ENCODE data around the gene WWOX. TPM values are rescaled to one million over a fixed set of nuclear protein-coding genes. Genes with fewer than 3 reads are reported as not detected.

Gene WWOX
- polyA plus RNA-seq, 2 of the 4 experiments (the other 2 are of a cell fraction): 16.0 to 17.2 TPM

- no peak overlapping the region for H3K4me3 ChIP-seq
- H3K9me3 ChIP-seq: no peaks in the 10 kb centered on the region
- POLR2A ChIA-PET: no interaction called here
- FAIRE-seq: no peak
- CTCF ChIA-PET: no interaction called here
- no peak overlapping the region for H3K27ac ChIP-seq
- DNase-seq (ENCODE audit: low read depth in 1 of 2, low spot score in 1 of 2): no peak
- H3K4me1 ChIP-seq: no peaks in the 10 kb centered on the region
- no peak overlapping the region for H3K4me2 ChIP-seq
- no peak for TF ChIP-seq NR3C1 (IDR thresholded peaks at IDR 0.05)
- TF ChIP-seq JUNB (IDR thresholded peaks at IDR 0.05): no peak
- no peak for TF ChIP-seq EHF (CRISPR knock-in tag; IDR thresholded peaks at IDR 0.05)
- TF ChIP-seq POLR2A (IDR thresholded peaks at IDR 0.05; ENCODE audit: low read length): no peak
- TF ChIP-seq E2F6 (IDR thresholded peaks at IDR 0.05; ENCODE audit: borderline replicate concordance, low read depth): no peak
- no peak for TF ChIP-seq EHMT2 (IDR thresholded peaks at IDR 0.05; ENCODE audit: low read depth)
- 57% methylated on average over 8 of the region's 8 CpGs for WGBS (ENCODE audit: missing lambda C conversion rate)
- no peak for ATAC-seq
Observed at GRCh38 chr16:78791011-78791410, 691.6 kb downstream of the WWOX start.

- WGBS (ENCODE audit: missing lambda C conversion rate): 58% methylated on average over 6 of the region's 7 CpGs
- ATAC-seq (no peak), DNase-seq (ENCODE audit: low read depth in 1 of 2, low spot score in 1 of 2) (no peak), FAIRE-seq (no peak)
- TF ChIP-seq HEYL (CRISPR knock-in tag; IDR thresholded peaks at IDR 0.05) (no peak), REST (IDR thresholded peaks at IDR 0.05) (no peak), ZNF302 (CRISPR knock-in tag; IDR thresholded peaks at IDR 0.05) (no peak), HOXB5 (CRISPR knock-in tag; IDR thresholded peaks at IDR 0.05) (no peak), SREBF2 (IDR thresholded peaks at IDR 0.05) (no peak), TP53 (CRISPR knock-in tag; IDR thresholded peaks at IDR 0.05) (no peak), EHF (CRISPR knock-in tag; IDR thresholded peaks at IDR 0.05) (no peak), SMC3 (IDR thresholded peaks at IDR 0.05) (no peak), FOSB (CRISPR knock-in tag; IDR thresholded peaks at IDR 0.05) (no peak), E2F6 (IDR thresholded peaks at IDR 0.05; ENCODE audit: borderline replicate concordance, low read depth) (no peak), ZFP36 (IDR thresholded peaks at IDR 0.05; ENCODE audit: borderline replicate concordance, partially characterized antibody) (no peak), MAFK (IDR thresholded peaks at IDR 0.05; ENCODE audit: partially characterized antibody) (no peak), ESRRA (IDR thresholded peaks at IDR 0.05; ENCODE audit: borderline replicate concordance, low read length) (no peak)
- CTCF ChIA-PET: no interaction called here
- Histone ChIP-seq H3K4me3 (no peak overlapping the region), H3K9me3 (no peaks in the 10 kb centered on the region), H3K4me2 (no peak overlapping the region), H3K4me1 (no peaks in the 10 kb centered on the region), H3K27ac (no peak overlapping the region)
- POLR2A ChIA-PET: no interaction called here
Observed at GRCh38 chr16:78791926-78792325, 692.5 kb downstream of the WWOX start.

- Histone ChIP-seq H3K4me2 (no peak overlapping the region), H3K4me3 (no peak overlapping the region), H3K4me1 (no peaks in the 10 kb centered on the region), H3K27ac (no peak overlapping the region), H3K9me3 (no peaks in the 10 kb centered on the region)
- POLR2A ChIA-PET: no interaction called here
- ATAC-seq (no peak), DNase-seq (ENCODE audit: low read depth in 1 of 2, low spot score in 1 of 2) (no peak), FAIRE-seq (no peak)
- WGBS (ENCODE audit: missing lambda C conversion rate): 62% methylated on average over 5 of the region's 5 CpGs
- CTCF ChIA-PET: no interaction called here
- TF ChIP-seq CEBPB (IDR thresholded peaks at IDR 0.05) (no peak), POLR2A (IDR thresholded peaks at IDR 0.05; ENCODE audit: low read length) (no peak), RAD21 (conservative IDR thresholded peaks at IDR 0.05 in 1 of 2, IDR thresholded peaks at IDR 0.05 in 1 of 2) (no peak), SMC3 (IDR thresholded peaks at IDR 0.05) (no peak), KDM1A (IDR thresholded peaks at IDR 0.05; ENCODE audit: low read depth) (no peak), EP300 (IDR thresholded peaks at IDR 0.05) (no peak), ATOH8 (CRISPR knock-in tag; IDR thresholded peaks at IDR 0.05; ENCODE audit: low read depth) (no peak), NPAS2 (CRISPR knock-in tag; IDR thresholded peaks at IDR 0.05; ENCODE audit: borderline replicate concordance) (no peak), HMGXB4 (CRISPR knock-in tag; IDR thresholded peaks at IDR 0.05; ENCODE audit: borderline replicate concordance) (no peak), HOXA7 (CRISPR knock-in tag; IDR thresholded peaks at IDR 0.05) (no peak), NFE2L2 (conservative IDR thresholded peaks at IDR 0.05; ENCODE audit: low read length) (no peak), BCL3 (IDR thresholded peaks at IDR 0.05) (no peak), MYC (IDR thresholded peaks at IDR 0.05; ENCODE audit: borderline replicate concordance, low read length) (no peak)
Observed at GRCh38 chr16:78792952-78793351, 693.5 kb downstream of the WWOX start.
